OCI-LY1 (cell line): ENCODE data around the gene CDK5RAP2.

Experiments used
- H2AFZ ChIP-seq: fragments of 200-600 bp; sonication (generic), shearing (Covaris generic); 2 replicates; pipeline ENCODE4 v1.6.0; 2014; ENCODE audit warnings: antibody characterized with exemption, mild to moderate bottlenecking, low read length
- H3F3A ChIP-seq: fragments of 200-600 bp; sonication (generic), shearing (Covaris generic); 2 replicates; pipeline ENCODE4 v1.6.0; 2014; ENCODE audit warnings: mild to moderate bottlenecking, antibody characterized with exemption, low read length, moderate library complexity; ENCODE audit not compliant: insufficient read depth
- H3K27ac ChIP-seq: fragments of 200-600 bp; sonication (generic); 2 replicates; pipeline ENCODE4 v1.5.1; 2014; ENCODE audit warnings: low read length, mixed run types, mild to moderate bottlenecking, low read depth; ENCODE audit not compliant: poor library complexity, severe bottlenecking
- H3K27me3 ChIP-seq: fragments of 200-600 bp; sonication (generic); 2 replicates; pipeline ENCODE4 v1.6.0; 2014; ENCODE audit warnings: antibody characterized with exemption, mild to moderate bottlenecking, low read length, moderate library complexity; ENCODE audit not compliant: insufficient read depth
- H3K36me3 ChIP-seq: fragments of 200-600 bp; sonication (generic); 2 replicates; pipeline ENCODE4 v1.6.1; 2014; ENCODE audit warnings: mild to moderate bottlenecking, antibody characterized with exemption, low read length, moderate library complexity, mixed read lengths; ENCODE audit not compliant: insufficient read depth
- H3K4me1 ChIP-seq: fragments of 200-600 bp; sonication (generic); 2 replicates; pipeline ENCODE4 v1.5.1; 2014; ENCODE audit warnings: mild to moderate bottlenecking, low read length, moderate library complexity; ENCODE audit not compliant: insufficient read depth, severe bottlenecking
- H3K4me2 ChIP-seq: fragments of 200-600 bp; sonication (generic), shearing (Covaris generic); 2 replicates; pipeline ENCODE4 v1.6.1; 2014; ENCODE audit warnings: low read length
- H3K4me3 ChIP-seq: fragments of 200-600 bp; sonication (generic); 2 replicates; pipeline ENCODE4 v1.5.1; 2014; ENCODE audit warnings: low read length, low read depth, mild to moderate bottlenecking, mixed read lengths; ENCODE audit not compliant: poor library complexity, severe bottlenecking
- H3K79me2 ChIP-seq: fragments of 200-600 bp; shearing (Covaris generic); 2 replicates; pipeline ENCODE4 v1.6.1; 2016; ENCODE audit warnings: mixed run types, low read length, mixed read lengths; ENCODE audit not compliant: insufficient read depth
- H3K9ac ChIP-seq: fragments of 200-600 bp; sonication (generic), shearing (Covaris generic); 2 replicates; pipeline ENCODE4 v1.6.1; 2014; ENCODE audit warnings: mild to moderate bottlenecking, low read length, mixed read lengths
- H3K9me2 ChIP-seq: fragments of 200-600 bp; sonication (generic), shearing (Covaris generic); 2 replicates; pipeline ENCODE4 v1.6.1; 2014; ENCODE audit warnings: low read depth, mild to moderate bottlenecking, low read length, mixed read lengths
- H3K9me3 ChIP-seq: fragments of 200-600 bp; shearing (Covaris generic); 2 replicates; pipeline ENCODE4 v1.6.1; 2014; ENCODE audit warnings: low read length, mixed read lengths
- H4K20me1 ChIP-seq: fragments of 200-600 bp; sonication (generic), shearing (Covaris generic); 2 replicates; pipeline ENCODE4 v1.6.0; 2016; ENCODE audit warnings: mild to moderate bottlenecking, low read length; ENCODE audit not compliant: insufficient read depth
- EZH2 ChIP-seq: fragments of 200-600 bp; sonication (generic), shearing (Covaris generic); IDR thresholded peaks from 2 replicates; pipeline ENCODE4 v1.8.0; 2017; ENCODE audit warnings: borderline replicate concordance, mixed run types, mild to moderate bottlenecking, antibody characterized with exemption, low read length, moderate library complexity, mixed read lengths
- TF ChIP-seq, protein P1 (sequence below): fragments of 200-600 bp; sonication (generic), shearing (Covaris generic); IDR thresholded peaks from 2 replicates; pipeline ENCODE4 v1.5.1; 2017; ENCODE audit warnings: mild to moderate bottlenecking, antibody characterized with exemption, low read length, moderate library complexity, mixed read lengths

Gene CDK5RAP2

DNA sequence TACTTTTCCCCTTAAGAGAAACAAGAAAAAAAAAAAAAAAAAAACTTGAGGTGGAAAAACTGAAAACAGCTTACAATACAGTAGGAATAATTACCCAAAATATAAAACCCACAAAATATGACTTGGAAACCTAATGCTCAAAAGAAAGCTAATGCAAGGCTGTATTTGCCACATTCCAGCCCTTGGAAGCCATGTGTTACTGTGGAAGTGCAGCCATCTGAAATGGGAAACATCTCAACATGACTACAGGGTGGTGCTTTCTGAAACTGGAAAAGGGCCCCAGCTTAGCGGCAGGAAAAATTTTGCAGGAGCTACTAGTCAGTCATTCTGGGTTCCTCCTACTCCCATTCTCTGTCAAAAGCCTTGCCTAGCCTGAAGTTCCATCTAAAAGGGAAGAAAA, 20.4 kb downstream of the CDK5RAP2 start:
- Histone ChIP-seq H3K79me2 (peaks cover 22% of the 10 kb centered on the region; the same call in 1 of the 2 replicates), H4K20me1 (no peaks in the 10 kb centered on the region)

DNA sequence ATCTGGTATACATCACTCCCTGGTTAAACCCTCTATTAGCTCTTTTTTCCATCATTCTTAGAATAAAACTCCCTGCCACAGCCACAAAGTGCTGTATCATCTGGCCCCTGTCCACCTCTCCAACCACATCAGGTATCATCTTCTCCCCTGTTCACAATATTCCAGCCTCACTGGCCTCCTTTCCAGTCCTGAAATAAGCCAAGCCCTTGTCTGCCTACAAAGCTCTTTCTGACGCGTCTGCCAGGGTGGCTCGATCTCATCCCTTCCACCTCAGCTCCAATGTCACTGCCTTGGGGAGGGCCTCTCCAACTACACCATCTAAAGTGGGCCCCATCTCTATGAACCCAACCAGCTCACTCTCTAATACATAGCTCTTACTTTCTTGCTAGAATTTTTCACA, 21.5 kb downstream of the CDK5RAP2 start:
- no peak overlapping the region for H3K4me3 ChIP-seq
- H3K79me2 ChIP-seq, result peaks cover 26% of the 10 kb centered on the region
- H3K36me3 ChIP-seq, result peaks cover 82% of the 10 kb centered on the region
- no peak overlapping the region for H3K4me2 ChIP-seq
- H3K27ac ChIP-seq, result no peak overlapping the region
- H3K9me2 ChIP-seq, result no peaks in the 10 kb centered on the region
- H3K27me3 ChIP-seq, result no peaks in the 10 kb centered on the region
- no peaks in the 10 kb centered on the region; the same call in 1 of the 2 replicates for H4K20me1 ChIP-seq
- H3F3A ChIP-seq, result no peaks in the 10 kb centered on the region
- TF ChIP-seq, protein P1, sequence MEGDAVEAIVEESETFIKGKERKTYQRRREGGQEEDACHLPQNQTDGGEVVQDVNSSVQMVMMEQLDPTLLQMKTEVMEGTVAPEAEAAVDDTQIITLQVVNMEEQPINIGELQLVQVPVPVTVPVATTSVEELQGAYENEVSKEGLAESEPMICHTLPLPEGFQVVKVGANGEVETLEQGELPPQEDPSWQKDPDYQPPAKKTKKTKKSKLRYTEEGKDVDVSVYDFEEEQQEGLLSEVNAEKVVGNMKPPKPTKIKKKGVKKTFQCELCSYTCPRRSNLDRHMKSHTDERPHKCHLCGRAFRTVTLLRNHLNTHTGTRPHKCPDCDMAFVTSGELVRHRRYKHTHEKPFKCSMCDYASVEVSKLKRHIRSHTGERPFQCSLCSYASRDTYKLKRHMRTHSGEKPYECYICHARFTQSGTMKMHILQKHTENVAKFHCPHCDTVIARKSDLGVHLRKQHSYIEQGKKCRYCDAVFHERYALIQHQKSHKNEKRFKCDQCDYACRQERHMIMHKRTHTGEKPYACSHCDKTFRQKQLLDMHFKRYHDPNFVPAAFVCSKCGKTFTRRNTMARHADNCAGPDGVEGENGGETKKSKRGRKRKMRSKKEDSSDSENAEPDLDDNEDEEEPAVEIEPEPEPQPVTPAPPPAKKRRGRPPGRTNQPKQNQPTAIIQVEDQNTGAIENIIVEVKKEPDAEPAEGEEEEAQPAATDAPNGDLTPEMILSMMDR, result no peak
- TF ChIP-seq EZH2, result no peak
- no peaks in the 10 kb centered on the region for H3K9me3 ChIP-seq
- no peak overlapping the region for H2AFZ ChIP-seq
- peaks cover 8% of the 10 kb centered on the region for H3K4me1 ChIP-seq
- H3K9ac ChIP-seq, result no peak overlapping the region

More for the DNA sequence above, 20.4 kb downstream of the CDK5RAP2 start:
- H3K9me2 ChIP-seq, result no peaks in the 10 kb centered on the region
- H3K9me3 ChIP-seq, result no peaks in the 10 kb centered on the region
- TF ChIP-seq, protein P1, result no peak
- TF ChIP-seq EZH2, result no peak
- no peak overlapping the region for H3K4me3 ChIP-seq
- H3K36me3 ChIP-seq, result peaks cover 83% of the 10 kb centered on the region
- no peaks in the 10 kb centered on the region for H3K27me3 ChIP-seq
- H3K4me2 ChIP-seq, result no peak overlapping the region
- H3K27ac ChIP-seq, result no peak overlapping the region
- H2AFZ ChIP-seq, result no peak overlapping the region
- H3K4me1 ChIP-seq, result peaks cover 8% of the 10 kb centered on the region
- no peak overlapping the region for H3K9ac ChIP-seq
- no peaks in the 10 kb centered on the region for H3F3A ChIP-seq

DNA sequence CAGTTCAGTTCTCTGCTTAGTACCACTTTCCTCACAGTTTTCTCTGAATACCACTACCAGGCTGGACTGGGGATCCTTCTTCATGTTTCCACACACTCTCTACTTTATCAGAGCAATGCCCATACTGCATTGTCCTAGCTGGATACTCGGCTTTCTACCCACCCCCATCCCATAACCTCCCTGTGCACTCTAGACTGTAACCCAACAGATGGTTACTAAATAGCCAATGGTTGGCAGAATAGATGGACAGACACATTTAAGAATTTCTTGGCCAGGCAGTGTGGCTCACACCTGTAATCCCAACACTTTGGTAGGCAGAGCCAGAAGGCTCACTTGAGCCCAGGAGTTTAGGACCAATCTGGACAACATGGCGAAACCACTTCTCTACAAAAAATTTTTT, 22.8 kb downstream of the CDK5RAP2 start:
- Histone ChIP-seq H3K36me3 (peaks cover 79% of the 10 kb centered on the region), H3K4me2 (no peak overlapping the region), H3K4me1 (peaks cover 8% of the 10 kb centered on the region), H3K27me3 (no peaks in the 10 kb centered on the region), H3K27ac (no peak overlapping the region), H3K9me3 (no peaks in the 10 kb centered on the region), H3K4me3 (no peak overlapping the region), H3F3A (no peaks in the 10 kb centered on the region), H3K79me2 (peaks cover 33% of the 10 kb centered on the region), H3K9me2 (no peaks in the 10 kb centered on the region), H3K9ac (no peak overlapping the region), H4K20me1 (no peaks in the 10 kb centered on the region; the same call in 1 of the 2 replicates), H2AFZ (no peak overlapping the region)
- TF ChIP-seq EZH2, result no peak
- TF ChIP-seq, protein P1, result no peak
